Measurements from ENCODE around the gene BTBD10.

BTBD10 gene

GRCh38 chr11:13375798-13376197, 87.2 kb downstream of the BTBD10 start:
- ChIA-PET POLR2A (no interaction called here), CTCF (interaction anchor here (0.9 to 2.9 kb wide), 5 partner anchors 9 to 32 kb away, joined by 3 to 10 read pairs (median 4); no protein-coding TSS in a partner anchor)
- TF ChIP-seq CTCF (IDR thresholded peaks at IDR 0.05; ENCODE audit: control extremely low read depth, extremely low read depth, low read depth, missing control alignments), result no peak

GRCh38 chr11:13373216-13373615, 89.8 kb downstream of the BTBD10 start:
- ChIA-PET CTCF (interaction anchor here (1.0 to 2.1 kb wide), 3 partner anchors 10 to 38 kb away, joined by 4 to 6 read pairs (median 5); no protein-coding TSS in a partner anchor), POLR2A (interaction anchor here (0.6 kb wide), 1 partner anchor 1126 kb away, joined by 3 read pairs; the partner anchor contains the start of gene COPB1)
- TF ChIP-seq CTCF (IDR thresholded peaks at IDR 0.05; ENCODE audit: control extremely low read depth, extremely low read depth, low read depth, missing control alignments), result no peak
- no peak for DNase-seq (ENCODE audit: extremely low spot score)

More at GRCh38 chr11:13375798-13376197, 87.2 kb downstream of the BTBD10 start:
- no peak for DNase-seq (ENCODE audit: extremely low spot score)

GRCh38 chr11:13368041-13368446, 95.0 kb downstream of the BTBD10 start:
- ChIA-PET POLR2A (no interaction called here), CTCF (interaction anchor here (1.6 to 2.2 kb wide), 3 partner anchors 12 to 18 kb away, joined by 5 to 10 read pairs (median 7); no protein-coding TSS in a partner anchor)
- TF ChIP-seq CTCF (IDR thresholded peaks at IDR 0.05; ENCODE audit: control extremely low read depth, extremely low read depth, low read depth, missing control alignments), result no peak
- no peak for DNase-seq (ENCODE audit: extremely low spot score)

- ChIA-PET POLR2A (no interaction called here), CTCF (interaction anchor here (1.0 to 2.2 kb wide), 6 partner anchors 11 to 197 kb away, joined by 3 to 10 read pairs (median 5); no protein-coding TSS in a partner anchor)
- TF ChIP-seq CTCF (IDR thresholded peaks at IDR 0.05; ENCODE audit: control extremely low read depth, extremely low read depth, low read depth, missing control alignments), result no peak
- DNase-seq (ENCODE audit: extremely low spot score), result no peak
Observed at GRCh38 chr11:13367115-13367514, 95.9 kb downstream of the BTBD10 start.

- ChIA-PET CTCF (interaction anchor here (1.0 to 2.2 kb wide), 6 partner anchors 10 to 196 kb away, joined by 3 to 10 read pairs (median 5); no protein-coding TSS in a partner anchor), POLR2A (no interaction called here)
- DNase-seq (ENCODE audit: extremely low spot score), result no peak
- TF ChIP-seq CTCF (IDR thresholded peaks at IDR 0.05; ENCODE audit: control extremely low read depth, extremely low read depth, low read depth, missing control alignments), result no peak
Observed at GRCh38 chr11:13366266-13367026, 96.6 kb downstream of the BTBD10 start.

GRCh38 chr11:13364388-13364787, 98.6 kb downstream of the BTBD10 start:
- ChIA-PET CTCF (interaction anchor here (1.0 to 2.0 kb wide), 6 partner anchors 9 to 30 kb away, joined by 3 to 6 read pairs (median 4); no protein-coding TSS in a partner anchor), POLR2A (no interaction called here)
- no peak for TF ChIP-seq CTCF (IDR thresholded peaks at IDR 0.05; ENCODE audit: control extremely low read depth, extremely low read depth, low read depth, missing control alignments)
- no peak for DNase-seq (ENCODE audit: extremely low spot score)
